ENCODE data around the gene ABI3BP.
"Not testable (repeated sequence)": the region's sequence is repeated elsewhere in the genome, so short reads cannot be mapped to it uniquely, and the experiment has no call there.

The ABI3BP gene, protein sequence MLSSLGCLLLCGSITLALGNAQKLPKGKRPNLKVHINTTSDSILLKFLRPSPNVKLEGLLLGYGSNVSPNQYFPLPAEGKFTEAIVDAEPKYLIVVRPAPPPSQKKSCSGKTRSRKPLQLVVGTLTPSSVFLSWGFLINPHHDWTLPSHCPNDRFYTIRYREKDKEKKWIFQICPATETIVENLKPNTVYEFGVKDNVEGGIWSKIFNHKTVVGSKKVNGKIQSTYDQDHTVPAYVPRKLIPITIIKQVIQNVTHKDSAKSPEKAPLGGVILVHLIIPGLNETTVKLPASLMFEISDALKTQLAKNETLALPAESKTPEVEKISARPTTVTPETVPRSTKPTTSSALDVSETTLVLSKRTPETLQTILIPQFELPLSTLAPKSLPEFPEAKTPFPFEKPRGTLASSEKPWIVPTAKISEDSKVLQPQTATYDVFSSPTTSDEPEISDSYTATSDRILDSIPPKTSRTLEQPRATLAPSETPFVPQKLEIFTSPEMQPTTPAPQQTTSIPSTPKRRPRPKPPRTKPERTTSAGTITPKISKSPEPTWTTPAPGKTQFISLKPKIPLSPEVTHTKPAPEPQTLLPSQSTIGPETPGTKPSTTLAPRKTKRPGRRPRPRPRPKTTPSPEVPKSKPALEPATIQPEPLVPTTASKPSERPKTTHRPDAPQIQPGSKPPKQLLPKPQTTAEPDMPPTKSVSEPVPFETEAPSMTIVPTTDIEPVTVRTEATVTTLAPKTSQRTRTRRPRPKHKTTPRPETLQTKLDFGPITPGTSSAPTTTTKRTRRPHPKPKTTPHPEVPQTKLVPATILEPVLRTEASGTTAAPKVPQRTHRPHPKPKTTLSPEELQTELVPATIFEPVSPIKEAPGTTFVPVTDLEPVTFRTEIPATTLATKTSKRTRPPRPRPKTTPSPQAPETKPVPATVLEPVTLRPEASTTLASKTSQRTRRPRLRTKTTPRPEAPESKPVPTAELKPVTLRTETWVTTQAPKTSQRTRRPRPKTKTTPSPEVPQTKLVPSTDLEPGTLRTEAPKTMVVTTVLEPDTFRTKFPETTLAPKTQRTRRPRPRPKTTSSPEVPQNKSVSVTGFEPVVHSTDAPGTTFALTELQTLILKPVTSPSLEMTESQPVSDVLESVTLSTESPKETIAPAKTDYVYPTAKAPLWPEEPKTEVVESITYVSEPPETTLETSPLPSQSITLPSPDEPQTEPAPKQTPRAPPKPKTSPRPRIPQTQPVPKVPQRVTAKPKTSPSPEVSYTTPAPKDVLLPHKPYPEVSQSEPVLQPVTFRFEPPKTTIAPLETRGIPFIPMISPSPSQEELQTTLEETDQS (N-terminal part only)

DNA sequence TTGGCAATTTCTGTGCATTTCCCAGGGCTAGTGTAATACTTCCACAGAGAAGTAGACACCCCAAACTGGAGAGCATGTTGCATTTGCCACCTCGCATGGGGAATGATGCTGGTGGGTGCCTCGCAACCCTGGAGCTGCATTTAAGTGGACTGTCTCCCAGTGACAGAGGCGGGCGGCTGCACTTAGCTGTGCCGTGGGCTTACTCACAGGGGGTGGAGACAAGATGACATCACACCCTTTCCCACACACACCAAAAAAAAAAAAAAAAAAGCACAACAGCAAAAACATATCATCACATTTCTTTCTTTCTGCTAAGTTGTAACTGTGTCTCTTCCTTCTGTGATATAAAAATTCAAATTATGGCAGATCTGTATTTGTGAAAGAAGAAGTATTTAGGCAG lies at the start of gene ABI3BP:
TSS of gene ABI3BP (minus strand) at position 113 of the 400 bp plus-strand sequence. CDS start at position 76, 37 bp downstream.
- DNase-seq, result no peak

DNA sequence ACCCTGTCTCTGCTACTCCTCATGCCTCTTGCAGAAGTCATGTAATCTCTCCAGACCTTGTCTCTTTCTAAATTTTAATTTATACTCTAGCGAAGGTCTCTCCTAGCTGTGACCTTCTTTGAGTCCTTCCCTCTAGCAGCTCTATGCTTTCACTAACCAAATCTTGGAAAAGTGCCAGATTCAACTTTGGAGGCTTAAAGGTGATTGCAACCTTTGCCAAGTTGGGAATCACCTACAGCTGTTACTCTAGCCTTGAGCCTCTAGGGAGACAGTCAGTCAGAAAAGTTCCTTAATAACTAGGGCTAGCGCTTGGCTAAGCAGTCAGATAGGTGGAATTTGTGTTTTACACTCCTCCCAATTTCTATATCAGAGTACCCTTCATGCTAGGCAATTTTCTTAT lies 46.1 kb upstream of the ABI3BP start:
- no peak for DNase-seq

DNA sequence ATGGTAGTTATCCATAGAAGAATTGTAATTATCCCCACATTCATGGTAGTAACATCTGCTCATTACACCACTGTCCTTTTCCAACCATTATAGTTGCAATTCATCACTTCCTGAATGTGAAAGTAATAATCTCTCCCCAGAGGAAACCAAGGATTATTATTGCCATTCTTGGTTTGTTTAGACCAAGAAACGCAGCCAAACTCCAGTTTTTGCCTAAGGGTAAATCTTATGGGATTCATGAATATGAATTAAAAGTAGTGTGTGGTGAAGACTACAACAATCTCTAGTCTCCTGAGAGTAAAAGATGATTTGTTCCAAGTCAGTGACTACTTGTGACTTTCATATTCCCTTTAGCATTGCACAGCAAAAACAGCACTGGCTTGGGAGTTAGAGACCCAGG lies 45.7 kb upstream of the ABI3BP start:
- DNase-seq, result no peak

DNA sequence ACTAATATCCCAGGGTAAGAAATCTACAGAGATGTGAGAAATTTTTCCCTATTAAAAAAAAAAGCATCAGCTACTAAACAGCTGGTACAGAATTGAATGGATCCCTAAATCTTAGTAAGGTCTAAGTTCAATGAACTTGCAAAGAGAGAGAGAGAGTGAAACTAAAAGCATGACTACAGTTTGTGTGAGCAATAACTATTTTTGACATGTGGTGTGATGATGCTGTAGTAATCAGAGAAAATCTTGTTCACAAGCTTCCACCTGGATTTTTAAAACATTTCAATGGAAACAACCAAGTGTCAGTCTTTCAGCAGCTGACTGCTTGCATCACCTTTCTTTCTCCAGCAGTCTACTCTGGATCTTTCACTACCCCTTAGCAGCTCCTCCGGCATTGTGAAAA lies 45.2 kb upstream of the ABI3BP start:
- DNase-seq, result no peak

DNA sequence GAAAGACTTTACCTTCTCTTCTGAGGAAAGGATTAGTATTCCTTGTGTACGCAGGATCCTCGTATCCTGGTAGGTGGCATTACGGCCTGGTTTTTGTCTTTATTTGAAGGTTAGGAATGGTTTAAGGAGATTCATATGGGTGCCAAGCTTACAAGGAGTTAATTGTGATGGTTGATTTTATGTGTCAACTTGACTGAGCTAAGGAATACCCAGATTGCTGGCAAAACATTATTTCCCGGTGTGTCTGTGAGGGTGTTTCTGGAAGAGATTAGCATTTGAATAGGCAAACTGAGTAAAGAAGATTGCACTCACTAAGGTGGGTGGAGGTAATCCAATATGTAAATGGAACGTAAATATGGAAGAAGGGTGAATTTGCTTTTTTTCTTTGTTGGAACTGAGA lies 44.4 kb upstream of the ABI3BP start:
- no peak for DNase-seq

DNA sequence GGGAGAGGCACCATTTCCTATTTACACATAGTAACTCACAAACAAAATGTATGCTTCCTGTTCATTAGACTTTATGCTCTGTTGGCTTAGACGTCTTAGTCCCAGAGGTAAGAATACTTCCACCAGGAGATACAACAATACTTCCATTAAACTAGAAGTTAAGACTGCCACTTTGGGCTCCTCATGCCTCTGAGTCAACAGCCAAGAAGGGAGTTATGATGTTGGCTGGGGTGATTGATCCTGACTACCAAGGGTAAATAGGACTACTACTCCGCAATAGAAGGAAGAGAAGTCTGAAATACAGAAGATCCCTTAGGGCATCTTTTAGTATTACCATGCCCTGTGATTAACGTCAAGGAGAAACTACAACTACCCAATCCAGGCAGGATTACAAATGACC lies 43.5 kb upstream of the ABI3BP start:
- no peak for DNase-seq

DNA sequence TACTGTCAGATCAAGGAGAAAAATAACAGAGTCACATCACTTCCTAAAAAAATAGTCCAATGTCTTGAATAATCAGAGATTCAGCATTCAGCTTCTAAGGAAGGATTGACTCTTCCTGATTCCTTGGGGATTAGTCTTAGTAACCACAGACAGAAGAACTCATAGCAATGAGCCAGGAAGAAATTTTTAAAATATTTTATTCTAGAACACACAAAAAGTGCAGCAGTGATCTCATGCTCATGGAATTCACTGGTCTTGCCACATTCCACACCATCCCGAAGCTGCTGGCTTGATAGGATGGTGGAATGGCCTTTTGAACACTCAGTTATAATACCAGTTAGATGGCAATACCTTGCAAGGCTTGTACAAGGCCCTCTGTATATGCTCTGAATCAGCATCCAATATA lies 43.0 kb upstream of the ABI3BP start:
- no peak for DNase-seq

DNA sequence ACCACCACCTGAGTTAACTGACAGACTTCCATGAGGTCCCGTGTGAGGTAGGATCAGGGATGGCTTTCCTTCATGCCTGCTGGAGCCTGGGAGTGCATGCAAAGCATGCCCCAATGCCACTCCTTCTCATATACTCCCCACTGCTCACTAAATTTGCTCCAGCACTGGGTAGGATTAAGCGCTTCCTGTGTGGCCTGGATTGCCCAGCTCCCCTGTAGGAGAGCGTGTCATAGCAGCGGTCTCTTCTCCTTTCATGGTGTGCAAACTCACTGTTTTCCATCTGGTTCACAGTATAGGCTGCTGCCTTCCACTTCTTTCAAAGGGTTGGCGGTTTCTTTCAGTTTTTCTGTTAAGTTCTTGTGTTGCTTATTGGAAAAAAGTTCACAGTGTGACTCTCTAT lies 34.1 kb upstream of the ABI3BP start:
- DNase-seq, result no peak

DNA sequence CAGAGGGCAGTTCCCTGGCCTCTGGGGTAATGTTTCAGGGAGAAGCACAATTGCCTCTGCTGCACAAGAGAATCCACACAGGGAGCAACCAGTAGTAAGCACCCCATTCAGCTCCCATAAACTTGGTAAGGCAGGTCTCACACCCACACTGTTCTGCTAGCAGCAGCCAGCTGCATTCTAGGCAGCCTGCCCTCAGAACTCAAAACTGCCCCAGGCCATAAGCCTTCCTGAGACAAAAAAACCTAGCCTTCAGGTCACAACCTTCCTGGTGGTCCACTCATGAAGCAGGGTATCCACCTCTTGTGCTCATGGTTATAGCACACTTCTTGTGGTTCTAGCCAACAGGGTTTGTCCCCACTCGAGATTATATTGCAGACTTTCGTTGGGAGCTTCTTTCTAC lies 33.7 kb upstream of the ABI3BP start:
- DNase-seq, result no peak

DNA sequence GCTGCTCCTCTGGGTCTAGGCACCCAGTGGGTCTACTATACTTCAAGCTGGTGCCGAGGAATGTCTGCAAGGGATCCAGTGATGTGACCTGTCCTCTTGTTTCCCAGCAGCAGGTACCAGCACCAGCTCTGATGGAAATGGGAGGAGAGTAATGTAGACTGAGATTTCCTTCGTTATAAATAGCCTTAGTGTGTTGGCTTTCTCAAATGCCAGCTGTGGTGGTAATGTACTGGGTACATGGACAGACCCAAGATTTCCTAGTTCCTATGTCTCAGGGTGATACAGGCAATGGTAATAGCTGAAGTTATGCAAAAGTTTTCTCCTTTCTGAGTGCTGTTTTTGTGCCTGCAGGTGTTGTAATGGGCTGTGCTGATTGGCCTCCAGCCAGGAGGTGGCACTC lies 33.0 kb upstream of the ABI3BP start:
- no peak for DNase-seq

DNA sequence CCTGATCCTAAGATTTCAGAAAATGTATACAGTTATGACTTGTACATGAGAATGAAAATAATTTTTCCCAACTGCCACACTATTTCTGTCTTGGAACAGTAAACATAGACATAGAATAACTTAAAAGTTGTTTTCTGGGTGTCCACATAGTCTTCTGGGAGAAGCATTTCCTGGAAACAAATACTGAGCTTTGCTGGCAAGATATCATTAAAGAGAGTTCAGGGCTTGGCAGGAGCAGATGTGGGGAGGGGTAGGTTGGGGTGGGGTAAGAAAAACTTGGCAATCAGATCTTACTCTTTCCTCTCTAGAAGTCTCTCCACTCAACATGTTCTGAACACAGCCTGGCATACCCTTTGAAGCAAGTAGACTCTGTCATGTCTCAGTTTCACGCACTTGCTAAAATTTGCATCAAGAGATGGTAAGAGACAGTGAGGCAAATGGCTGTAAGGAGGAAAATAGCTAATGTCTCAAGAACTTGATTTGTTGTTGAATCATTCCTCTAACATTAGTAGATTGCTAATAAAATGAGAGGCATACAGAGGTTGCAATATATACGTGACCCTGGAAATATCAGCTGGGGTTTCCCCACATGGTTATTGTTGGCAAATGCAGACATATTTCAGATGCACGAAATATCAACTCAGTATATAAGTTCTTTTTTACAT lies 27.3 kb upstream of the ABI3BP start:
- DNase-seq, result no peak

DNA sequence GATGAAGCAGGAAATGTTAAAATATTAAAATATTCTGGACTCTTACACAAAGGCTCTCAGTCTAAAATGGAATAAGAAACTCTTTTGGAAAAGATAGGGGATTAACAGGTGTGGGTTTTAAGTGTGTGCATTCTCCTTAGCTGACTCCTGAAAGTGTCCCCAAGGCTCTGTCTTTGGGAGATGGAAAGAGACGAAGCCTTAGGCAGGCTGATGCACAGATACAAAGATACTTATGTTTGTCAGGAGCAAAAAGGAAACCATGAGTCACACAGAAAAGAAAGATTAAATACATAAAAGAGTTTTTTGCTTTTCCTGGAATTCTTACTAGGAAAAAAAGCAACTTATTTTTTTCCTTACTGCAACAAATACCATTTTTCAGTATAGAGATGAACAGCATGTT lies 23.8 kb upstream of the ABI3BP start:
- DNase-seq, result no peak

DNA sequence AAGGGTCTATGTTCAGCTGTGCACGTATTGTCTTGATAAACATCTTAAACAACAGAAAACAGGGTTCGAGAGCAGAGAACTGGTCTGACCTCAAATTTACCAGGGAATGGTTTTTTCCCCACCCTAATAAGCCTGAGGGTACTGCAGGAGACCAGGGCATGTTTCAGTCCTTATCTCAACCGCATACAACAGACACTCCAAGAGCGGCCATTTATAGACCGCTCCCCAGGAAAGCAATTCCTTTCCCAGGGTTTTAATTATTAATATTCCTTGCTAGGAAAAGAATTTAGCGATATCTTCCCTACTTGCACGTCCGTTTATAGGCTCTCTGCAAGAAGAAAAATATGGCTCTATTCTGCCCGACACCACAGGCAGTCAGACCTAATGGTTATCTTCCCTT lies 19.1 kb upstream of the ABI3BP start:
- DNase-seq, result not testable (repeated sequence)

DNA sequence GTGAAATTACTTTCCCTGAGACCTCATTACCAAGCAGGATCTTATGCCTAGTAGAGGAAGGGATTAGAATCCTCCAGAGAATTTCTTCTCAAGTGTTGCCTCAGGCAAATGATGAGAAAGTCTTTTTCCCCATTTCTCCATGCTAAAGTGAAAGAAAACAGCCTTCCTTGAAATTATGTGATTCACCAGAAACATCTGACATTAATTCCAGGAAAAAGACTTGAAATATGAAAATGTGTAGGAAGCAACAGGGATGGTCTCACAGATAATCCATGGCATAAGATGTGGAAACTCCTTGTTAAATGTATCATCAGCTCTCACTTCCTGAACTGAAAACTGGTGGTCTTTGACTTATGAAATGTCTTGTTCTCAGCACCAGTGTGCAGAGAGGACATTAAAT lies 17.9 kb upstream of the ABI3BP start:
- DNase-seq, result no peak

DNA sequence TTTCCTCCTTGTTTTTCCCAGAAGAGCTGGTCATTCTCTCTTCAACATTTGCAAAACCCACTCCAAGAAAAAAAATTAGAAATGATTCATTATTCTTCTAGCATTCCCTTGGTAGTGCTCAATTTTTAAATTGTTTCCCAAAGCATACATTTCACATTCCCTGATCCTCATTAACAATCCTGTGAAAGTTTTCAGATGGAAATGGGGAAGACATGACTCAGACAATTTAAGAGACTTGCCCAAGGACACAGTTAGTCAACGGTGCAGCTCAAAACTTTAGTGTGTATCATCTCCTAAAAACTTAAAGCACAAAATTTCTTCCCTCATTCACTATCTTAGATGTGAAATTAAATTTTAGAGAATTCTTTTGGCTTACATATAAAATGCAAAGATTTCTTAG lies 17.1 kb upstream of the ABI3BP start:
- no peak for DNase-seq

DNA sequence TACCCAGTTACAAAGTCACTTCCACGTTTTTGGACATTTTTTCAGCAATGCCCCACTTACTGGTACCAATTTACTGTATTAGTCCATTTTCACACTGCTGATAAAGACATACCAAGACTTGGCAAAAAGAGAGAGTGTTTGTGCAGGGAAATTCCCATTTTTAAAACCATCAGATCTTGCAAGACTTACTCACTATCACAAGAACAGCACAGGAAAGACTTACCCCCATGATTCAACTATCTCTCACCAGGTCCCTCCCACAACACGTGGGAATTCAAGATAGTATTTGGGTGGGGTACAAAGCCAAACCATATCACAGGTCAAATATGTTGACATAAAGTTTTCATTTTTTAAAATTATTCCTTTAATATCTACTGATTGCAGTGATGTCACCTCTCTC lies 16.2 kb upstream of the ABI3BP start:
- DNase-seq, result no peak

DNA sequence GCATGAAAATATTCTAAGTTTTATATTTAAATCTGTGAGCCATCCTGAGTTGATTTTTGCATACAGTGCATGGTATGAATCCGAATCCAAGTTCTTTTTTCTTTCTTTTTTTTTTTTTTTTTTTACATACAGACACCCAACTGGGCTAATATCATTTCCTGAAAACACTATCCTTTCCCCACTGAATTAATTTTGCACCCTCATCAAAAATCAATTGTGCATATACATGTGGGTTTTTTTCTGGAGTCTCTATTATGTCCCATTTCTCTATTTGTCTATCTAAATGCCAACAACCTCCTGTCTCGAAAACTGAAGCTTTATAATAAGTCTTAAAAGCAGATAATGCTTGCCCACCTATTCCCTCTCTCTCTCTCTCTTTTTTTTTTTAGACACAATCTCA lies 5.9 kb upstream of the ABI3BP start:
- DNase-seq, result no peak

DNA sequence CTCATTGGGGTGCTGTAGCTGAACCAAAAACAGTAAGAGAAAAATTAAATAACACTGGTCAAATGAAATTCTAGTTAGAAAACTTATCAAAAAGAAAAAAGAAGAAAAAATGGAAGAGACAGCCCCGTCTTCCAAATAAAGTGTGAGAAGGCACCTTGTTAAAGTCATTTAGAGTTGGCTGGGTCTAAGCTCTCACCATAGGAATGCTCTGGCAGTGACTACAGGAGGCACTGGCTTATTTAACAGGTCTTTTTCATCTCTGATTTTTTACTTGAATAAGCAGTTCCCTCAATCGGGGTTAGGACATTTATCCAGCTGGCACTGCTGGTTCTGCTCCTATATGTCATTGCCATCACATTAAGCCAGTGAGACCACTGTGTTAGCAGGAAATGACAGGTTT lies 1.6 kb upstream of the ABI3BP start:
- DNase-seq, result no peak

DNA sequence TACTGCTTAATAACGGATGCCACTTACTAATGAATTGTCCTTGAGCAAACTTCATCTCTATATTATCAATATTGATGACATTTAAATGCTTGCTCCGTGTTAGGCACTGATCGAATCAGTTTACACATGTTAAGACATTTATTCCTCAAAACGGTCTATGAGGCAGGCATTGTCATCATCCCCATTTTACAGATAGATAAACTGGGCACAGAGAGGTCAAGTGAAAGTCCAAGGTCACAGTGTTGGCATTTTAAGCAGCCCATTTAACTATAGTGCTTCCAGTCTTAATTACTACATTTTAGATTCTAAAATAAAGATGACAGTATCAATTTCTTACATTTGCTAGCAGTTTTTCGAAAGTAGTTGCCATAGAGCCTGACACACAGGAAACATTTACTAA lies 966 bp upstream of the ABI3BP start:
- DNase-seq, result no peak

DNA sequence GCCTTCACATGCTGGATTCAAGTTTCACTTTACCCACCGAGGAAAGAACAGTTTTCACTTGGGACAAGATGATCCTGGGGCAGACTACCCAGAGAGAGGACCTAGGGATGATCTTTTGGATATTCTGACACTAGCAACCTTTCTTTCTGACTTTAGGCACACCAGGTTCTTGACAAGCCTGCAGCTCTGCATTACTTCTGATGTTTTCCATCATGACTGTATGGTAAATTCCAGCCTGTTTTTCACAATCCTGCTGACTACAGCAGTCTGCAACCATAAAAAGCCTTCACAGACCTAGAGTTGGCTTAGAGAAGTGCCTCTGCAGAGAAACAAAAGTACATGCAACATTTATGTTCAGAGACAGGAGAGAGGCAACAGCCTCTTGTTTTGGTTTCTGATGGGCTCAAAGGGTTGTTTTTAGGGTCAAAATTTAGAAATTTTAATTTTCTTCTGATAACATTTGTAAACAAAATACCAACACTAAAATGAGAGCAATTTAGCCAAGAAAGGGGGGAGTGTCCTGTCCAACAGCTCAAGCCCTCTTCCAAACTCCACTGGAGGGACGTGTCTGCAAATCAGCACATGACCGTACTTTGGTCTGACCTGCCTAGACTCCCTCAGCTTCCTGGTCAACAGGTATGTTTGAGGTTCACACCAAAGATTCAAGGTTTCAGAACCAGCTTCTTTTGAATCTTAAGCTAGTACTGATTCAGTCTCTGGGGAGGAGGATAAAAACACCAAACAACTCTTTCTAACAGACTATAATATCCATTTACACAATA lies 799 bp downstream of the ABI3BP start:
- no peak for DNase-seq

DNA sequence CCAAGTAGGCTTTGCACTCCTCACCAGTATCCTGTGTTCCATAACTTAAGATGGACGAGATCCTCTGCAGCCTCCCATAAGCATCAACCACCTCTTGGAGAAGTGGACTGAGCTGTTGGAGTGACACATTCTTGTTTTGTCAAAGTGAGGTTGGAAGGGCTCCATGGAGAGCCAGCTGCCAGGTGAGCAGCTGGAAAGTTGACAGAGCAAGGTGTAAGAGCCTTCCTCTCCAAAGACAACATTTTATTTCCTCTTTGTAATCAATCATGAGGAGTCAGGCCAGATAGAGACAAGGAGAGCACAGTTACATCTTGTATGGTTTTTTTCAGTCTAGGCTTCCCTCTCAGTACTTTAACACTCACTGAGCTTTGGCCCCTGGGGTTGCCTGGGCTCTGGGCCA lies 5.1 kb downstream of the ABI3BP start:
- no peak for DNase-seq

DNA sequence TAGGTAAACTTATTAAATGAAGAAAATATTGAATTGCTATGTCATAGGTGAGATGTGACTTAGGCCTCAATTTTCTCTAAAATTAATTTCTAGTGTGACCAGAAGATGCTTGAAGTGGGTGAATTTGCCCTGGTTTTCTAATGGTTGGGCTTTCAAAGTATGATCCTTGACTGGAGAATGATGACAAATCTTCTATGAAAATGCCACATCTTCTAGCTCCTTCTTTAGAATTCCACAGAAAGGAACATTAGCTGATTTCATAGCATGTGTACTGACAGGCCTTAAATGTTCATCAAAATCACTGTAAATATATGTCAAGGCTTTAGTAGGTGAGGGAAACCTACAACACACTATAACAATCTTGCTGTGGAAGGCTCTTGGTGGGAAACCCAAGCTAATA lies 8.9 kb downstream of the ABI3BP start:
- DNase-seq, result no peak
